Measurements from ENCODE around the gene LARP4.
A peak's percentile ranks its signal among the peaks of the same experiment; 100 is the strongest.

The LARP4 gene

GRCh38 chr12:50375802-50376201, 24.9 kb upstream of the LARP4 start:
- H3K9me3 ChIP-seq (ENCODE audit: insufficient read depth, low read length, severe bottlenecking), result no peaks in the 10 kb centered on the region
- no peak overlapping the region for H3K4me2 ChIP-seq (ENCODE audit: insufficient read depth, low read length)
- H3K36me3 ChIP-seq (ENCODE audit: insufficient read depth, low read length), result no peaks in the 10 kb centered on the region
- no peak overlapping the region for H3K9ac ChIP-seq (ENCODE audit: low read depth, low read length)
- DNase-seq, result no peak
- no peak overlapping the region for H3K27ac ChIP-seq (ENCODE audit: low read length)
- no peak for TF ChIP-seq CTCF (IDR thresholded peaks at IDR 0.05; ENCODE audit: borderline replicate concordance, extremely low read depth, low read length, poor library complexity, severe bottlenecking)
- TF ChIP-seq EZH2 (IDR thresholded peaks at IDR 0.05; ENCODE audit: borderline replicate concordance, low read depth, low read length, severe bottlenecking), result no peak
- H3K4me1 ChIP-seq (ENCODE audit: insufficient read depth, low read length), result no peaks in the 10 kb centered on the region
- H3K79me2 ChIP-seq (ENCODE audit: insufficient read depth, low read length), result no peaks in the 10 kb centered on the region
- no peaks in the 10 kb centered on the region for H4K20me1 ChIP-seq (ENCODE audit: insufficient read depth, low read length)
- ATAC-seq (ENCODE audit: insufficient read depth, low read depth), result no peak
- H3K4me3 ChIP-seq (ENCODE audit: low read depth in 1 of 2, low read length in 2 of 2), result no peak overlapping the region
- H2AFZ ChIP-seq (ENCODE audit: low read depth, low read length), result peak overlapping the region; percentile 44; the same call in 1 of the 2 replicates
- H3K27me3 ChIP-seq (ENCODE audit: insufficient read depth, low read length, poor library complexity), result no peaks in the 10 kb centered on the region

GRCh38 chr12:50380761-50381325, 19.8 kb upstream of the LARP4 start:
- Histone ChIP-seq H2AFZ (ENCODE audit: low read depth, low read length) (no peak overlapping the region), H3K27me3 (ENCODE audit: insufficient read depth, low read length, poor library complexity) (no peaks in the 10 kb centered on the region), H3K4me3 (ENCODE audit: low read depth in 1 of 2, low read length in 2 of 2) (no peak overlapping the region), H3K27ac (ENCODE audit: low read length) (no peak overlapping the region), H3K79me2 (ENCODE audit: insufficient read depth, low read length) (no peaks in the 10 kb centered on the region), H3K9ac (ENCODE audit: low read depth, low read length) (no peak overlapping the region), H4K20me1 (ENCODE audit: insufficient read depth, low read length) (no peaks in the 10 kb centered on the region), H3K4me1 (ENCODE audit: insufficient read depth, low read length) (no peaks in the 10 kb centered on the region; the same call in 1 of the 2 replicates), H3K4me2 (ENCODE audit: insufficient read depth, low read length) (no peak overlapping the region), H3K9me3 (ENCODE audit: insufficient read depth, low read length, severe bottlenecking) (no peaks in the 10 kb centered on the region), H3K36me3 (ENCODE audit: insufficient read depth, low read length) (no peaks in the 10 kb centered on the region)
- no peak for TF ChIP-seq EZH2 (IDR thresholded peaks at IDR 0.05; ENCODE audit: borderline replicate concordance, low read depth, low read length, severe bottlenecking)
- TF ChIP-seq CTCF (IDR thresholded peaks at IDR 0.05; ENCODE audit: borderline replicate concordance, extremely low read depth, low read length, poor library complexity, severe bottlenecking), result no peak
- DNase-seq, result no peak
- ATAC-seq (ENCODE audit: insufficient read depth, low read depth), result no peak

GRCh38 chr12:50387487-50387886, 13.2 kb upstream of the LARP4 start:
- DNase-seq (no peak), ATAC-seq (ENCODE audit: insufficient read depth, low read depth) (no peak)
- H2AFZ ChIP-seq (ENCODE audit: low read depth, low read length), result peak overlapping the region; percentile 51; the same call in 1 of the 2 replicates
- no peaks in the 10 kb centered on the region for H3K79me2 ChIP-seq (ENCODE audit: insufficient read depth, low read length)
- H3K36me3 ChIP-seq (ENCODE audit: insufficient read depth, low read length), result no peaks in the 10 kb centered on the region
- H3K27ac ChIP-seq (ENCODE audit: low read length), result no peak overlapping the region
- no peak overlapping the region for H3K4me3 ChIP-seq (ENCODE audit: low read depth in 1 of 2, low read length in 2 of 2)
- no peak overlapping the region for H3K9ac ChIP-seq (ENCODE audit: low read depth, low read length)
- TF ChIP-seq EZH2 (IDR thresholded peaks at IDR 0.05; ENCODE audit: borderline replicate concordance, low read depth, low read length, severe bottlenecking), result no peak
- no peak for TF ChIP-seq CTCF (IDR thresholded peaks at IDR 0.05; ENCODE audit: borderline replicate concordance, extremely low read depth, low read length, poor library complexity, severe bottlenecking)
- H3K4me2 ChIP-seq (ENCODE audit: insufficient read depth, low read length), result no peak overlapping the region
- H3K9me3 ChIP-seq (ENCODE audit: insufficient read depth, low read length, severe bottlenecking), result no peaks in the 10 kb centered on the region
- no peaks in the 10 kb centered on the region; the same call in 1 of the 2 replicates for H3K4me1 ChIP-seq (ENCODE audit: insufficient read depth, low read length)
- H4K20me1 ChIP-seq (ENCODE audit: insufficient read depth, low read length), result no peaks in the 10 kb centered on the region
- no peaks in the 10 kb centered on the region for H3K27me3 ChIP-seq (ENCODE audit: insufficient read depth, low read length, poor library complexity)

All from DND-41 (cell line).